H1 (cell line): ENCODE results near the gene DAPK1. TPM values are rescaled to one million over a fixed set of nuclear protein-coding genes. Genes with fewer than 3 reads are reported as not detected.

Experiments
- CTCF ChIA-PET: fragments of 300-600 bp; sonication (Branson Sonifier 250); formaldehyde crosslinking; loops from one replicate; lab custom pipeline; 2021; ENCODE audit not compliant: partially characterized antibody; lab: Charles Lee
- POLR2A ChIA-PET: fragments of 300-600 bp; sonication (Branson Sonifier 250); formaldehyde crosslinking; loops from one replicate; lab custom pipeline; 2021; ENCODE audit warnings: inconsistent platforms; ENCODE audit not compliant: partially characterized antibody; lab: Charles Lee
- DNase-seq, 2 experiments: peaks; one replicate each; pipeline versions ENCODE4 v3.0.0 to v3.0.0-alpha.2; 2010 to 2022; ENCODE audit warnings: low spot score in 2 of 2, low read depth in 1 of 2, mixed read lengths in 1 of 2
- FAIRE-seq: peaks from 2 replicates; lab custom pipeline; 2011; peaks lifted over from hg19 to GRCh38; lab: Jason Lieb, UNC
- H2AFZ ChIP-seq: 2 replicates; pipeline ENCODE4 v1.8.1; 2012; ENCODE audit warnings: low read length, inconsistent platforms
- H2AK5ac ChIP-seq: 2 replicates; pipeline ENCODE4 v1.6.1; 2013; ENCODE audit warnings: low read depth, low read length
- H2BK120ac ChIP-seq: replicated peaks from 2 replicates; pipeline ENCODE3; 2013; ENCODE audit warnings: low read depth, low read length, inconsistent platforms
- H2BK12ac ChIP-seq: 2 replicates; pipeline ENCODE4 v1.6.1; 2013; ENCODE audit warnings: low read depth, low read length
- H2BK15ac ChIP-seq: 2 replicates; pipeline ENCODE4 v1.6.1; 2013; ENCODE audit warnings: low read length
- H2BK20ac ChIP-seq: 2 replicates; pipeline ENCODE4 v1.6.1; 2013; ENCODE audit warnings: low read length
- H2BK5ac ChIP-seq: 2 replicates; pipeline ENCODE4 v1.6.1; 2013; ENCODE audit warnings: low read depth, low read length
- H3K14ac ChIP-seq: 2 replicates; pipeline ENCODE4 v1.6.1; 2013; ENCODE audit warnings: inconsistent platforms; ENCODE audit not compliant: insufficient read length
- H3K18ac ChIP-seq: 2 replicates; pipeline ENCODE4 v1.6.1; 2013; ENCODE audit warnings: low read length; ENCODE audit errors: extremely low read depth
- H3K23ac ChIP-seq: 2 replicates; pipeline ENCODE4 v1.6.1; 2013; ENCODE audit warnings: inconsistent platforms; ENCODE audit not compliant: insufficient read length
- H3K23me2 ChIP-seq: 2 replicates; pipeline ENCODE4 v1.6.1; 2013; ENCODE audit warnings: low read depth, low read length
- H3K27ac ChIP-seq: 2 replicates; pipeline ENCODE4 v1.6.1; 2011; ENCODE audit warnings: low read depth, low read length, inconsistent platforms
- H3K27me3 ChIP-seq, 4 experiments: replicated peaks in 1 of 4; 1 replicate in 1 of 4; 2 replicates in 3 of 4; pipeline versions ENCODE4 v1.6.1 to v1.8.1; 2011 to 2013; ENCODE audit warnings: low read length in 3 of 4, mild to moderate bottlenecking in 3 of 4, inconsistent platforms in 2 of 4, mixed read lengths in 2 of 4, moderate library complexity in 1 of 4; ENCODE audit not compliant: control insufficient read depth in 3 of 4, insufficient read depth in 3 of 4; ENCODE audit errors: extremely low read depth in 1 of 4
- H3K36me3 ChIP-seq, 4 experiments: 2 replicates each; pipeline versions ENCODE4 v1.6.1 to v1.8.1; 2011 to 2013; ENCODE audit warnings: mild to moderate bottlenecking in 4 of 4, low read length in 3 of 4, moderate library complexity in 2 of 4, control low read depth in 1 of 4, inconsistent platforms in 1 of 4; ENCODE audit not compliant: insufficient read depth in 4 of 4, control insufficient read depth in 2 of 4
- H3K4ac ChIP-seq: replicated peaks from 2 replicates; pipeline ENCODE3; 2013; ENCODE audit warnings: low read length, low read depth, mixed read lengths, inconsistent platforms; ENCODE audit not compliant: insufficient read length
- H3K4me1 ChIP-seq, 4 experiments: replicated peaks in 1 of 4; 1 replicate in 1 of 4; 2 replicates in 3 of 4; pipeline versions ENCODE4 v1.6.1 to v1.8.1; 2011 to 2013; ENCODE audit warnings: low read length in 3 of 4, inconsistent platforms in 2 of 4, mixed read lengths in 1 of 4; ENCODE audit not compliant: insufficient read depth in 4 of 4, control insufficient read depth in 3 of 4
- H3K4me2 ChIP-seq, 2 experiments: 2 replicates each; pipeline versions ENCODE4 v1.6.1 to v1.8.1; 2011 to 2013; ENCODE audit warnings: low read depth in 2 of 2, low read length in 2 of 2, control low read depth in 1 of 2, inconsistent platforms in 1 of 2, mild to moderate bottlenecking in 1 of 2; ENCODE audit not compliant: insufficient read depth in 1 of 2
- H3K4me3 ChIP-seq, 4 experiments: fragments of 200-600, 300-600 bp in 1 of 4; sonication (generic), shearing (Covaris generic), sonication (Bioruptor Twin) in 1 of 4; 2 replicates each; pipeline versions ENCODE4 v1.5.1 to v1.8.1; 2011 to 2016; ENCODE audit warnings: low read length in 4 of 4, low read depth in 3 of 4, control low read depth in 2 of 4, inconsistent platforms in 2 of 4, mild to moderate bottlenecking in 2 of 4, mixed read lengths in 1 of 4, moderate library complexity in 1 of 4; ENCODE audit not compliant: insufficient read depth in 2 of 4; ENCODE audit errors: extremely low read depth in 1 of 4
- H3K56ac ChIP-seq: replicated peaks from 2 replicates; pipeline ENCODE3; 2013; ENCODE audit warnings: low read depth, mild to moderate bottlenecking, mixed read lengths, low read length, inconsistent platforms; ENCODE audit not compliant: insufficient read length
- H3K79me1 ChIP-seq: 2 replicates; pipeline ENCODE4 v1.6.1; 2013; ENCODE audit warnings: low read depth, low read length, control low read depth
- H3K79me2 ChIP-seq, 2 experiments: 2 replicates each; pipeline versions ENCODE4 v1.6.1 to v1.8.1; 2012 to 2013; ENCODE audit warnings: low read length in 2 of 2, mild to moderate bottlenecking in 2 of 2, inconsistent platforms in 1 of 2; ENCODE audit not compliant: insufficient read depth in 2 of 2, control insufficient read depth in 1 of 2
- H3K9ac ChIP-seq, 4 experiments: replicated peaks in 1 of 4; 1 replicate in 1 of 4; 2 replicates in 3 of 4; pipeline versions ENCODE4 v1.6.1 to v1.8.1; 2011 to 2013; ENCODE audit warnings: low read depth in 3 of 4, low read length in 3 of 4, control low read depth in 2 of 4, mild to moderate bottlenecking in 2 of 4, moderate library complexity in 2 of 4, inconsistent platforms in 1 of 4; ENCODE audit errors: extremely low read depth in 1 of 4
- H3K9me3 ChIP-seq, 2 experiments: 2 replicates each; pipeline versions ENCODE4 v1.6.1 to v1.8.1; 2012 to 2013; ENCODE audit warnings: mild to moderate bottlenecking in 2 of 2, moderate library complexity in 2 of 2, control low read depth in 1 of 2, inconsistent platforms in 1 of 2, low read depth in 1 of 2, low read length in 1 of 2, mixed read lengths in 1 of 2; ENCODE audit not compliant: insufficient read depth in 2 of 2
- H4K20me1 ChIP-seq, 2 experiments: replicated peaks in 1 of 2; 2 replicates each; pipeline versions ENCODE3 to v1.8.1; 2011 to 2013; ENCODE audit warnings: inconsistent platforms in 2 of 2, low read length in 2 of 2, mild to moderate bottlenecking in 1 of 2; ENCODE audit not compliant: insufficient read depth in 2 of 2, control insufficient read depth in 1 of 2
- H4K5ac ChIP-seq: 2 replicates; pipeline ENCODE4 v1.6.1; 2013; ENCODE audit warnings: low read length, low read depth, mixed read lengths, inconsistent platforms; ENCODE audit not compliant: insufficient read length
- H4K8ac ChIP-seq: 2 replicates; pipeline ENCODE4 v1.8.0; 2013; ENCODE audit warnings: mild to moderate bottlenecking, moderate library complexity, low read length, inconsistent platforms; ENCODE audit not compliant: insufficient read depth; ENCODE audit errors: extremely low read depth
- H4K91ac ChIP-seq: replicated peaks from 2 replicates; pipeline ENCODE3; 2013; ENCODE audit warnings: low read length, mixed read lengths, inconsistent platforms; ENCODE audit not compliant: insufficient read length
- BCL11A ChIP-seq, 2 experiments: IDR thresholded peaks; one replicate each; pipeline ENCODE4 v1.6.1; 2011; ENCODE audit warnings: low read depth in 2 of 2, low read length in 2 of 2, mild to moderate bottlenecking in 2 of 2
- CBX5 ChIP-seq: fragments of 300-800, 300-1000 bp; sonication (generic); IDR thresholded peaks from 2 replicates; pipeline ENCODE4 v1.7.1; 2016; ENCODE audit warnings: antibody characterized with exemption, low read length, low read depth
- POLR2AphosphoS5 ChIP-seq: IDR thresholded peaks from 2 replicates; pipeline ENCODE4 v1.6.1; 2011; ENCODE audit warnings: low read depth, low read length
- RBBP5 ChIP-seq: IDR thresholded peaks from 2 replicates; pipeline ENCODE4 v1.7.1; 2012; ENCODE audit warnings: low read depth, mild to moderate bottlenecking, inconsistent platforms, low read length, moderate library complexity, borderline replicate concordance
- RXRA ChIP-seq: IDR thresholded peaks from 2 replicates; pipeline ENCODE4 v1.6.1; 2011; ENCODE audit warnings: low read depth, mild to moderate bottlenecking, low read length, moderate library complexity; ENCODE audit not compliant: insufficient read depth
- TCF12 ChIP-seq: IDR thresholded peaks from 2 replicates; pipeline ENCODE4 v1.6.1; 2011; ENCODE audit warnings: low read depth, mild to moderate bottlenecking, low read length
- WGBS, 2 experiments: shearing (Covaris generic) in 1 of 2; methylation state at CpG; one replicate each; pipeline versions ENCODE4 v1.1.6 to v1.1.7; 2013 to 2015; ENCODE audit warnings: low lambda C conversion rate in 2 of 2, mixed read lengths in 2 of 2, inconsistent platforms in 1 of 2, low coverage in 1 of 2, missing lambda C conversion rate in 1 of 2; ENCODE audit not compliant: insufficient replicate concordance in 2 of 2, insufficient coverage in 1 of 2, insufficient read length in 1 of 2; ENCODE audit errors: extremely low coverage in 1 of 2, missing lambda C conversion rate in 1 of 2; 5-methylcytosine and 5-hydroxymethylcytosine counted together
- polyA plus RNA-seq, 7 experiments: library from polyadenylated mRNA; depleted of rRNA in 3 of 7; stranded (reverse) in 5 of 7; unstranded in 2 of 7; fragments of >200 nt in 5 of 7; fragments of 200-250 nt in 2 of 7; gene quantifications; 1 replicate in 5 of 7; 2 replicates in 1 of 7; 4 replicates in 1 of 7; pipeline versions ENCODE4 v1.2.1 to v1.2.3, GENCODE V29; 2011 to 2013; ENCODE audit warnings: missing spikeins in 2 of 7, mixed read lengths in 2 of 7
- total RNA-seq: library from RNA; stranded (reverse); fragmentation: NEBNext Ultra II Directional; extraction: Animal tissue kit (Norgen Biotek cat#: 25700); gene quantifications from 2 replicates; pipeline ENCODE4 v1.2.1, GENCODE V29; 2021

Gene DAPK1
- total and polyA plus RNA-seq, 2 of the 8 experiments (the other 6 are each of a cell fraction or from before 2014, with no cell fraction given) = 62.4 to 131 TPM

DNA sequence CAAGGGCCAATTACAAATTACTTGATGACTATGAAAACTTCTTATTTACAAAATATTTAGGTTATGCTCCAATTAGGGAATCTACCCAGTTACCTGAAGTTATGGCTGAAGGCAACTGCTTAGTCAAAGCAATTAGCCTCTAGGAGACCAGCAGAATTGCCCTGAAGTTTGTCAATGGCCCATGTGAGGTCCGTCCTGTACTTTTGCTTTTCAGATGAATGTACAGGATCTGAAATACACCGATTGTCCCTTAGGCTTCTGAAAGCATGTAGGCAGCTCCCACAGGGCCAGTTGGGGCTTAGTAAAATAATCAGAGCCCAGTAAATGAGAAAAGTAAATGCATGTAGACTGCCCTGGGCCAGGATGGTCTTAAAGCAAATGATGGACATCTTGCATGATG is 93.3 kb downstream of the DAPK1 start:
- no peak for FAIRE-seq
- 84% methylated on average over 2 of the region's 2 CpGs; no CpG with 5 or more reads in 1 of the 2 experiments for WGBS, 2 experiments

More for the DNA sequence above, 93.3 kb downstream of the DAPK1 start:
- Histone ChIP-seq H3K9me3 (no peaks in the 10 kb centered on the region), H3K14ac (no peak overlapping the region), H3K18ac (no peak overlapping the region), H3K4me3 (no peak overlapping the region), H2BK20ac (no peak overlapping the region), H3K79me2 (peaks cover 0 to 56% of the 10 kb centered on the region in 2 experiments; a peak in 2 of 4 replicates), H4K91ac (no peak overlapping the region), H2BK5ac (no peak overlapping the region), H4K20me1 (peaks cover 3 to 11% of the 10 kb centered on the region in 2 experiments), H3K4ac (no peak overlapping the region), H3K36me3 (no peaks in the 10 kb centered on the region), H3K4me1 (peaks cover 2 to 17% (median 8%) of the 10 kb centered on the region in 4 experiments; a peak in 6 of 7 replicates), H2BK120ac (no peak overlapping the region), H3K23me2 (no peaks in the 10 kb centered on the region), H2AFZ (no peak overlapping the region), H2BK15ac (no peak overlapping the region), H3K27me3 (no peaks in the 10 kb centered on the region), H2BK12ac (no peak overlapping the region), H3K27ac (no peak overlapping the region), H3K56ac (no peak overlapping the region), H4K8ac (no peak overlapping the region), H3K23ac (no peak overlapping the region), H3K9ac (no peak overlapping the region), H3K79me1 (peaks cover 1% of the 10 kb centered on the region), H2AK5ac (no peak overlapping the region), H4K5ac (no peak overlapping the region), H3K4me2 (no peak overlapping the region)
- TF ChIP-seq BCL11A (IDR thresholded peaks at IDR 0.05; ENCODE audit: low read depth in 2 of 2, low read length in 2 of 2) (no peak), TCF12 (no peak), RXRA (no peak), POLR2AphosphoS5 (no peak), RBBP5 (no peak), CBX5 (no peak)
- ChIA-PET POLR2A (no interaction called here), CTCF (interaction anchor here (0.7 to 1.3 kb wide), 2 partner anchors 9 to 15 kb away, joined by 3 read pairs; no protein-coding TSS in a partner anchor)
- no peak for DNase-seq
